Measurements from ENCODE around the gene PYDC2.
"Not testable (repeated sequence)": the region's sequence is repeated elsewhere in the genome, so short reads cannot be mapped to it uniquely, and the experiment has no call there.

Gene PYDC2

GRCh38 chr3:191470545-191470944 is 9.6 kb downstream of the PYDC2 start:
- DNase-seq = no peak

GRCh38 chr3:191473661-191474198 is 12.8 kb downstream of the PYDC2 start:
- DNase-seq = no peak

GRCh38 chr3:191476066-191476772 is 15.3 kb downstream of the PYDC2 start:
- DNase-seq = no peak

GRCh38 chr3:191483994-191484393 is 23.0 kb downstream of the PYDC2 start:
- DNase-seq = not testable (repeated sequence)

GRCh38 chr3:191484461-191484860 is 23.5 kb downstream of the PYDC2 start:
- DNase-seq = no peak

GRCh38 chr3:191492601-191493000 is 31.6 kb downstream of the PYDC2 start:
- no peak for DNase-seq

GRCh38 chr3:191493336-191493735 is 32.4 kb downstream of the PYDC2 start:
- no peak for DNase-seq

- no peak for DNase-seq
These were observed 38.5 kb downstream of the PYDC2 start for GRCh38 chr3:191499307-191500080.

- no peak for DNase-seq
These were observed 39.9 kb downstream of the PYDC2 start for GRCh38 chr3:191500892-191501291.

GRCh38 chr3:191502583-191502982 is 41.6 kb downstream of the PYDC2 start:
- DNase-seq = no peak

- DNase-seq = no peak
These were observed 48.1 kb downstream of the PYDC2 start for GRCh38 chr3:191509078-191509477.
